A549 (cell line): ENCODE data around the gene DCTD. TPM values are rescaled to one million over a fixed set of nuclear protein-coding genes. Genes with fewer than 3 reads are reported as not detected.

Source experiments
- ATAC-seq, 2 experiments: fragments of 200-7000 bp in 1 of 2; fragments of >200 bp in 1 of 2; cut with Nextera tagmentation in 1 of 2; cut with Tn5 transposase in 1 of 2; 3 replicates each; pipeline versions ENCODE4 v1.8.0 to v1.9.1; 2018 to 2020; ENCODE audit warnings: mild to moderate bottlenecking in 1 of 2, moderate library complexity in 1 of 2
- CTCF ChIA-PET: fragments of 300-600 bp; sonication (Branson Sonifier 250); formaldehyde crosslinking; extraction: SDS; loops from one replicate; lab custom pipeline; 2021; ENCODE audit warnings: antibody characterized with exemption, inconsistent platforms; lab: Yijun Ruan, JAX
- POLR2A ChIA-PET: fragments of 350-600 bp; formaldehyde crosslinking; extraction: SDS; loops from one replicate; lab custom pipeline; 2021; ENCODE audit warnings: antibody characterized with exemption, inconsistent platforms; lab: Yijun Ruan, JAX
- DNase-seq, 2 experiments: peaks; one replicate each; pipeline versions ENCODE4 v3.0.0 to v3.0.0-alpha.2; 2011 to 2016; ENCODE audit warnings: low read depth in 1 of 2, low spot score in 1 of 2
- FAIRE-seq: peaks from 2 replicates; lab custom pipeline; 2011; peaks lifted over from hg19 to GRCh38; lab: Jason Lieb, UNC
- H3K27ac ChIP-seq, 2 experiments: fragments of >200 bp; sonication (Bioruptor Twin); formaldehyde crosslinking; 3 replicates each; pipeline ENCODE4 v1.5.1; 2016 to 2017
- H3K4me1 ChIP-seq: fragments of >200 bp; sonication (Bioruptor Twin); formaldehyde crosslinking; 3 replicates; pipeline ENCODE4 v1.6.1; 2016
- H3K4me2 ChIP-seq: fragments of >200 bp; sonication (Bioruptor Twin); formaldehyde crosslinking; 3 replicates; pipeline ENCODE4 v1.6.1; 2016
- H3K4me3 ChIP-seq: fragments of >200 bp; sonication (Bioruptor Twin); formaldehyde crosslinking; 3 replicates; pipeline ENCODE4 v1.5.1; 2016
- H3K9me3 ChIP-seq: fragments of >200 bp; sonication (Bioruptor Twin); formaldehyde crosslinking; 3 replicates; pipeline ENCODE4 v1.6.1; 2016
- CBX8 ChIP-seq: fragments of 200-600 bp; sonication (generic); IDR thresholded peaks from 2 replicates; pipeline ENCODE4 v1.6.1; 2016
- CHD2 ChIP-seq: fragments of 150-350 bp; IDR thresholded peaks from 2 replicates; pipeline ENCODE4 v1.6.1; 2014; ENCODE audit warnings: low read length; ENCODE audit not compliant: partially characterized antibody
- EHF ChIP-seq: fragments of 250-450 bp; sonication (Bioruptor Pico); IDR thresholded peaks from 2 replicates; pipeline ENCODE4 v1.5.0; 2020; ENCODE audit warnings: mild to moderate bottlenecking
- EP300 ChIP-seq, 2 experiments: fragments of >200 bp; sonication (Bioruptor Twin); formaldehyde crosslinking; IDR thresholded peaks; 2 replicates in 1 of 2; 3 replicates in 1 of 2; pipeline ENCODE4 v1.6.1; 2016 to 2017
- ESRRA ChIP-seq: fragments of 150-350 bp; IDR thresholded peaks from 2 replicates; pipeline ENCODE4 v1.6.1; 2014; ENCODE audit warnings: mild to moderate bottlenecking, low read length, borderline replicate concordance
- FOSB ChIP-seq: fragments of 250-450 bp; sonication (Bioruptor Pico); IDR thresholded peaks from 2 replicates; pipeline ENCODE4 v1.5.0; 2020; ENCODE audit warnings: mild to moderate bottlenecking, moderate library complexity
- FOSL2 ChIP-seq, 2 experiments: fragments of 450-650 bp in 1 of 2; fragments of >200 bp in 1 of 2; sonication (Bioruptor Twin) in 1 of 2; formaldehyde crosslinking; IDR thresholded peaks; 2 replicates each; pipeline versions ENCODE4 v1.5.0 to v1.6.1; 2016 to 2020; ENCODE audit warnings: mild to moderate bottlenecking in 1 of 2, moderate library complexity in 1 of 2
- FOXS1 ChIP-seq: fragments of 250-450 bp; sonication (Bioruptor Pico); IDR thresholded peaks from 2 replicates; pipeline ENCODE4 v1.5.0; 2020; ENCODE audit warnings: mild to moderate bottlenecking, moderate library complexity
- JUN ChIP-seq, 2 experiments: fragments of >200 bp; sonication (Bioruptor Twin); formaldehyde crosslinking; IDR thresholded peaks; 2 replicates in 1 of 2; 3 replicates in 1 of 2; pipeline ENCODE4 v1.6.1; 2016 to 2017
- MAFK ChIP-seq: fragments of 450-650 bp; IDR thresholded peaks from 2 replicates; pipeline ENCODE4 v1.6.1; 2014; ENCODE audit not compliant: partially characterized antibody
- MAZ ChIP-seq: fragments of 150-350 bp; IDR thresholded peaks from 2 replicates; pipeline ENCODE4 v1.6.1; 2014; ENCODE audit warnings: antibody characterized with exemption, low read depth, low read length, borderline replicate concordance
- MYC ChIP-seq: IDR thresholded peaks from 2 replicates; pipeline ENCODE4 v1.6.1; 2012; ENCODE audit warnings: mild to moderate bottlenecking, inconsistent platforms, low read length, improper control_type of control experiment, borderline replicate concordance
- NFE2L2 ChIP-seq: fragments of 150-350 bp; conservative IDR thresholded peaks from 2 replicates; pipeline ENCODE4 v1.6.1; 2014; ENCODE audit warnings: low read length
- NR3C1 ChIP-seq: fragments of >200 bp; sonication (Bioruptor Twin); formaldehyde crosslinking; IDR thresholded peaks from 3 replicates; pipeline ENCODE4 v1.6.1; 2017
- PHF8 ChIP-seq: fragments of 200-600 bp; sonication (generic); IDR thresholded peaks from 2 replicates; pipeline ENCODE4 v1.6.1; 2016; ENCODE audit warnings: low read depth, mild to moderate bottlenecking, antibody characterized with exemption, moderate library complexity, borderline replicate concordance
- POLR2A ChIP-seq: IDR thresholded peaks from 2 replicates; pipeline ENCODE4 v1.6.1; 2012; ENCODE audit warnings: mild to moderate bottlenecking, low read length
- POLR2AphosphoS2 ChIP-seq: conservative IDR thresholded peaks from 2 replicates; pipeline ENCODE4 v1.6.1; 2012; ENCODE audit warnings: low read length, improper control_type of control experiment, inconsistent platforms
- RAD21 ChIP-seq, 2 experiments: fragments of >200 bp in 1 of 2; sonication (Bioruptor Twin) in 1 of 2; formaldehyde crosslinking in 1 of 2; IDR thresholded peaks in 1 of 2; conservative IDR thresholded peaks in 1 of 2; 2 replicates in 1 of 2; 3 replicates in 1 of 2; pipeline ENCODE4 v1.6.1; 2012 to 2018; ENCODE audit warnings: inconsistent platforms in 1 of 2
- RCOR1 ChIP-seq: fragments of 150-350 bp; IDR thresholded peaks from 2 replicates; pipeline ENCODE4 v1.6.1; 2014; ENCODE audit warnings: antibody characterized with exemption, low read length, low read depth
- RFX5 ChIP-seq: fragments of 450-650 bp; IDR thresholded peaks from 2 replicates; pipeline ENCODE4 v1.7.1; 2014; ENCODE audit warnings: antibody characterized with exemption, mild to moderate bottlenecking, moderate library complexity
- RNF2 ChIP-seq: fragments of 200-600 bp; sonication (generic); IDR thresholded peaks from 2 replicates; pipeline ENCODE4 v1.6.1; 2016; ENCODE audit warnings: low read depth, mild to moderate bottlenecking, antibody characterized with exemption, moderate library complexity, borderline replicate concordance
- SMC3 ChIP-seq: fragments of >200 bp; sonication (Bioruptor Twin); formaldehyde crosslinking; IDR thresholded peaks from 3 replicates; pipeline ENCODE4 v1.6.1; 2018; ENCODE audit warnings: inconsistent platforms
- SREBF2 ChIP-seq: fragments of 450-650 bp; IDR thresholded peaks from 2 replicates; pipeline ENCODE4 v1.6.1; 2014; ENCODE audit warnings: mild to moderate bottlenecking, moderate library complexity
- TFCP2L1 ChIP-seq: fragments of 250-450 bp; sonication (Bioruptor Pico); IDR thresholded peaks from 2 replicates; pipeline ENCODE4 v1.5.0; 2021; ENCODE audit warnings: mild to moderate bottlenecking
- ZFP36 ChIP-seq: fragments of 450-650 bp; IDR thresholded peaks from 2 replicates; pipeline ENCODE4 v1.6.1; 2014; ENCODE audit warnings: borderline replicate concordance; ENCODE audit not compliant: partially characterized antibody
- ZNF302 ChIP-seq: fragments of 250-450 bp; sonication (Bioruptor Pico); IDR thresholded peaks from 2 replicates; pipeline ENCODE4 v1.9.0; 2021; ENCODE audit warnings: inconsistent platforms, mild to moderate bottlenecking, moderate library complexity
- WGBS: methylation state at CpG from one replicate; pipeline ENCODE4 v1.1.6; 2017; ENCODE audit errors: missing lambda C conversion rate; 5-methylcytosine and 5-hydroxymethylcytosine counted together
- polyA plus RNA-seq, 4 experiments: library from polyadenylated mRNA; depleted of rRNA in 3 of 4; stranded (reverse); fragments of >200 nt; fragmentation: RNase III in 1 of 4; extraction: RNeasy Plus Mini Kit Qiagen cat#74134 plus additional on column Dnase treatment in 1 of 4; gene quantifications; 2 replicates in 3 of 4; 3 replicates in 1 of 4; pipeline ENCODE4 v1.2.3, GENCODE V29; 2011 to 2017
- TF ChIP-seq, protein P1 (sequence below): fragments of 450-650 bp; IDR thresholded peaks from 2 replicates; pipeline ENCODE4 v1.6.1; 2014; ENCODE audit warnings: antibody characterized with exemption
- TF ChIP-seq, protein P2 (sequence below): IDR thresholded peaks from 2 replicates; pipeline ENCODE4 v1.6.1; 2012
- TF ChIP-seq, protein P3 (sequence below): fragments of >200 bp; sonication (Bioruptor Twin); formaldehyde crosslinking; IDR thresholded peaks from 2 replicates; pipeline ENCODE4 v1.6.1; 2016
- TF ChIP-seq, protein P4 (sequence below): fragments of >200 bp; sonication (Bioruptor Twin); formaldehyde crosslinking; IDR thresholded peaks from 3 replicates; pipeline ENCODE4 v1.5.1; 2016
- TF ChIP-seq, protein P5 (sequence below): IDR thresholded peaks from 2 replicates; pipeline ENCODE4 v1.6.1; 2012

Gene DCTD
- polyA plus RNA-seq, 2 of the 4 experiments (the other 2 are of a cell fraction): 74.4 to 112 TPM

DNA sequence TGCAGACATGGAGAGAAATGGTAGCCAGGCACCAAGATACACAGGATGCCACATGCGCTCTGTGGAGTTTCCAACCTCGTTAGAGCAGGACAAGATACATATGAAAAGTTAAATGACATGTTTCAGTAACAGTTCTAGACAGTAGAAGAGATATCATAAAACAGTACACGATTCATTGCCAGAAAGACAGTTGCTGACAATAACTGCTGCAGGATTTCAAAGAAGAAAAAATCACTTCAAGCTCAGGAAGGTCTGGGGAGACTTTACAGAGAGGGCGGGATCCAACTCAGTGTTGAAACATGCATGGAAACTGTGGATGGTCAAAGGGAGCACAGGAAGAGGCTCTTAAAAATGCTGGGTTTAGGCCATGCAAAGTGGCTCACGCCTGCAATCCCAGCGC, 31.0 kb downstream of the DCTD start:
- H3K4me3 ChIP-seq: no peak overlapping the region
- peaks cover 13% of the 10 kb centered on the region for H3K9me3 ChIP-seq
- no peak overlapping the region for H3K27ac ChIP-seq
- POLR2A ChIA-PET: no interaction called here
- TF ChIP-seq RCOR1 (no peak), FOSL2 (IDR thresholded peaks at IDR 0.05) (no peak), FOSL2 (CRISPR knock-in tag; IDR thresholded peaks at IDR 0.05) (no peak), FOSB (CRISPR knock-in tag) (no peak), NFE2L2 (no peak), SREBF2 (no peak), ZFP36 (no peak), CBX8 (no peak), TFCP2L1 (CRISPR knock-in tag) (no peak), NR3C1 (no peak), PHF8 (no peak), MAZ (no peak), ESRRA (no peak), EP300 (IDR thresholded peaks at IDR 0.05) (no peak), CHD2 (no peak)
- TF ChIP-seq, protein P1, sequence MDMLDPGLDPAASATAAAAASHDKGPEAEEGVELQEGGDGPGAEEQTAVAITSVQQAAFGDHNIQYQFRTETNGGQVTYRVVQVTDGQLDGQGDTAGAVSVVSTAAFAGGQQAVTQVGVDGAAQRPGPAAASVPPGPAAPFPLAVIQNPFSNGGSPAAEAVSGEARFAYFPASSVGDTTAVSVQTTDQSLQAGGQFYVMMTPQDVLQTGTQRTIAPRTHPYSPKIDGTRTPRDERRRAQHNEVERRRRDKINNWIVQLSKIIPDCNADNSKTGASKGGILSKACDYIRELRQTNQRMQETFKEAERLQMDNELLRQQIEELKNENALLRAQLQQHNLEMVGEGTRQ: no peak
- TF ChIP-seq, protein P2, sequence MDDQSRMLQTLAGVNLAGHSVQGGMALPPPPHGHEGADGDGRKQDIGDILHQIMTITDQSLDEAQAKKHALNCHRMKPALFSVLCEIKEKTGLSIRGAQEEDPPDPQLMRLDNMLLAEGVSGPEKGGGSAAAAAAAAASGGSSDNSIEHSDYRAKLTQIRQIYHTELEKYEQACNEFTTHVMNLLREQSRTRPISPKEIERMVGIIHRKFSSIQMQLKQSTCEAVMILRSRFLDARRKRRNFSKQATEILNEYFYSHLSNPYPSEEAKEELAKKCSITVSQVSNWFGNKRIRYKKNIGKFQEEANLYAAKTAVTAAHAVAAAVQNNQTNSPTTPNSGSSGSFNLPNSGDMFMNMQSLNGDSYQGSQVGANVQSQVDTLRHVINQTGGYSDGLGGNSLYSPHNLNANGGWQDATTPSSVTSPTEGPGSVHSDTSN: no peak
- TF ChIP-seq, protein P3, sequence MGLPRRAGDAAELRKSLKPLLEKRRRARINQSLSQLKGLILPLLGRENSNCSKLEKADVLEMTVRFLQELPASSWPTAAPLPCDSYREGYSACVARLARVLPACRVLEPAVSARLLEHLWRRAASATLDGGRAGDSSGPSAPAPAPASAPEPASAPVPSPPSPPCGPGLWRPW: no peak
- H3K4me2 ChIP-seq: no peak overlapping the region
- H3K4me1 ChIP-seq: no peaks in the 10 kb centered on the region
- WGBS: 93% methylated on average over 6 of the region's 6 CpGs
- DNase-seq: no peak
- FAIRE-seq: no peak
- ATAC-seq: no peak
- CTCF ChIA-PET: no interaction called here

DNA sequence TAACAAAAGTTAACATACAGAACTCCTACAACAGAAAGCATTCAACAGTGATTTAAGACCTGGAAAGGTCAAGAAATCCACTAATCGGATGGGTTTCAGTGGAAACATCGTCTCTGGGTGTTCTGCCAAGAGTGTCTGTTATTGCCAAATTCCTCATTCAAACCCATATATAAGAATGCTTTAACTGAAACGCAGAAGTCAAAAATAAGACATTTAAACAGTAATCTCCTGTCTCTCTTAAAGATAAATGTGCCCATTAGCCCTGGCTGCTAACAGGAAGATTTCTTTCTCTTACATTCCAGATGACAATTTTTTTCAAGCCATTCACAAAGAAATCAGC, 31.5 kb downstream of the DCTD start:
- DNase-seq: no peak
- Histone ChIP-seq H3K27ac (no peak overlapping the region), H3K4me3 (no peak overlapping the region), H3K9me3 (peaks cover 13% of the 10 kb centered on the region), H3K4me1 (no peaks in the 10 kb centered on the region), H3K4me2 (no peak overlapping the region)
- no peak for ATAC-seq
- WGBS: 88% methylated on average over 3 of the region's 3 CpGs
- no peak for FAIRE-seq
- POLR2A ChIA-PET: no interaction called here
- CTCF ChIA-PET: no interaction called here
- TF ChIP-seq MYC (no peak), RNF2 (no peak), MAZ (no peak), MAFK (no peak), FOXS1 (no peak), RFX5 (no peak), JUN (IDR thresholded peaks at IDR 0.05) (no peak), RCOR1 (no peak), SMC3 (no peak), POLR2A (no peak), ZNF302 (CRISPR knock-in tag) (no peak), RAD21 (conservative IDR thresholded peaks at IDR 0.05 in 1 of 2, IDR thresholded peaks at IDR 0.05 in 1 of 2) (no peak), POLR2AphosphoS2 (no peak), EHF (CRISPR knock-in tag) (no peak), NFE2L2 (no peak)
- TF ChIP-seq, protein P4, sequence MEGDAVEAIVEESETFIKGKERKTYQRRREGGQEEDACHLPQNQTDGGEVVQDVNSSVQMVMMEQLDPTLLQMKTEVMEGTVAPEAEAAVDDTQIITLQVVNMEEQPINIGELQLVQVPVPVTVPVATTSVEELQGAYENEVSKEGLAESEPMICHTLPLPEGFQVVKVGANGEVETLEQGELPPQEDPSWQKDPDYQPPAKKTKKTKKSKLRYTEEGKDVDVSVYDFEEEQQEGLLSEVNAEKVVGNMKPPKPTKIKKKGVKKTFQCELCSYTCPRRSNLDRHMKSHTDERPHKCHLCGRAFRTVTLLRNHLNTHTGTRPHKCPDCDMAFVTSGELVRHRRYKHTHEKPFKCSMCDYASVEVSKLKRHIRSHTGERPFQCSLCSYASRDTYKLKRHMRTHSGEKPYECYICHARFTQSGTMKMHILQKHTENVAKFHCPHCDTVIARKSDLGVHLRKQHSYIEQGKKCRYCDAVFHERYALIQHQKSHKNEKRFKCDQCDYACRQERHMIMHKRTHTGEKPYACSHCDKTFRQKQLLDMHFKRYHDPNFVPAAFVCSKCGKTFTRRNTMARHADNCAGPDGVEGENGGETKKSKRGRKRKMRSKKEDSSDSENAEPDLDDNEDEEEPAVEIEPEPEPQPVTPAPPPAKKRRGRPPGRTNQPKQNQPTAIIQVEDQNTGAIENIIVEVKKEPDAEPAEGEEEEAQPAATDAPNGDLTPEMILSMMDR: no peak
- TF ChIP-seq, protein P5, sequence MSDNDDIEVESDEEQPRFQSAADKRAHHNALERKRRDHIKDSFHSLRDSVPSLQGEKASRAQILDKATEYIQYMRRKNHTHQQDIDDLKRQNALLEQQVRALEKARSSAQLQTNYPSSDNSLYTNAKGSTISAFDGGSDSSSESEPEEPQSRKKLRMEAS: no peak
- TF ChIP-seq, protein P3: no peak
